ENCODE results near the gene PLEKHA4. TPM values are rescaled to one million over a fixed set of nuclear protein-coding genes. Genes with fewer than 3 reads are reported as not detected.
"Not testable (repeated sequence)": the region's sequence is repeated elsewhere in the genome, so short reads cannot be mapped to it uniquely, and the experiment has no call there.

The PLEKHA4 gene
- total RNA-seq, 2 experiments from 2014 or later, result 8.1 to 8.4 TPM

GRCh38 chr19:48906324-48906723 is 37.9 kb upstream of the PLEKHA4 start:
- H3K36me3 ChIP-seq (ENCODE audit: insufficient read depth, low read length), result peaks cover 77% of the 10 kb centered on the region
- no TSS peak for BruUV-seq (replicated peaks)
- no peak for TF ChIP-seq CTCF (conservative IDR thresholded peaks at IDR 0.05; ENCODE audit: low read length)
- H2AFZ ChIP-seq (ENCODE audit: low read length), result no peak overlapping the region
- no peaks in the 10 kb centered on the region for H3K9me3 ChIP-seq (ENCODE audit: low read length)
- no peaks in the 10 kb centered on the region for H4K20me1 ChIP-seq (ENCODE audit: insufficient read depth, low read length)
- ChIA-PET CTCF (ENCODE audit: unreplicated experiment) (no interaction called here), POLR2A (no interaction called here)
- H3K27ac ChIP-seq (ENCODE audit: low read depth, low read length, poor library complexity, severe bottlenecking), result no peak overlapping the region
- intact Hi-C loops (cut with micrococcal nuclease; ENCODE audit: unreplicated experiment), result no loop called here
- H3K9me2 ChIP-seq (ENCODE audit: insufficient read depth, low read length), result no peaks in the 10 kb centered on the region
- no peak overlapping the region for H3K4me2 ChIP-seq (ENCODE audit: low read length)
- H3K4me1 ChIP-seq (ENCODE audit: insufficient read depth, low read length, poor library complexity, severe bottlenecking), result peaks cover 8% of the 10 kb centered on the region
- H3K4me3 ChIP-seq (ENCODE audit: low read depth, low read length, poor library complexity, severe bottlenecking), result no peak overlapping the region
- no peaks in the 10 kb centered on the region for H3K79me2 ChIP-seq (ENCODE audit: insufficient read depth, low read depth, low read length)
- no peak for DNase-seq (ENCODE audit: low spot score)

GRCh38 chr19:48905664-48906063 is 37.2 kb upstream of the PLEKHA4 start:
- intact Hi-C loops (cut with micrococcal nuclease; ENCODE audit: unreplicated experiment), result no loop called here
- no peaks in the 10 kb centered on the region for H4K20me1 ChIP-seq (ENCODE audit: insufficient read depth, low read length)
- ChIA-PET CTCF (ENCODE audit: unreplicated experiment) (no interaction called here), POLR2A (interaction anchor here (0.6 kb wide), 2 partner anchors 40 to 49 kb away, joined by 3 to 5 read pairs; partner anchors contain the start of gene BAX)
- peaks cover 12% of the 10 kb centered on the region for H3K4me1 ChIP-seq (ENCODE audit: insufficient read depth, low read length, poor library complexity, severe bottlenecking)
- H3K9me2 ChIP-seq (ENCODE audit: insufficient read depth, low read length), result no peaks in the 10 kb centered on the region
- H3K79me2 ChIP-seq (ENCODE audit: insufficient read depth, low read depth, low read length), result peaks cover under 1% of the 10 kb centered on the region; the same call in 1 of the 2 replicates
- no peak for DNase-seq (ENCODE audit: low spot score)
- peaks cover 70% of the 10 kb centered on the region for H3K36me3 ChIP-seq (ENCODE audit: insufficient read depth, low read length)
- H3K9me3 ChIP-seq (ENCODE audit: low read length), result no peaks in the 10 kb centered on the region
- no TSS peak for BruUV-seq (replicated peaks)
- no peak overlapping the region for H3K4me3 ChIP-seq (ENCODE audit: low read depth, low read length, poor library complexity, severe bottlenecking)
- H3K4me2 ChIP-seq (ENCODE audit: low read length), result no peak overlapping the region
- no peak overlapping the region for H3K27ac ChIP-seq (ENCODE audit: low read depth, low read length, poor library complexity, severe bottlenecking)
- TF ChIP-seq EZH2phosphoT487 (IDR thresholded peaks at IDR 0.05; ENCODE audit: borderline replicate concordance, low read depth, low read length) (no peak), CTCF (conservative IDR thresholded peaks at IDR 0.05; ENCODE audit: low read length) (no peak)
- H2AFZ ChIP-seq (ENCODE audit: low read length), result no peak overlapping the region

- POLR2A ChIA-PET; DNase-seq (ENCODE audit: low spot score); H2AFZ ChIP-seq (ENCODE audit: low read length); H3K9me3 ChIP-seq (ENCODE audit: low read length); BruUV-seq (replicated peaks); H3K4me2 ChIP-seq (ENCODE audit: low read length); H3K4me3 ChIP-seq (ENCODE audit: low read depth, low read length, poor library complexity, severe bottlenecking); CTCF ChIA-PET (ENCODE audit: unreplicated experiment); intact Hi-C loops (cut with micrococcal nuclease; ENCODE audit: unreplicated experiment); H3K79me2 ChIP-seq (ENCODE audit: insufficient read depth, low read depth, low read length); H3K9me2 ChIP-seq (ENCODE audit: insufficient read depth, low read length); H3K27ac ChIP-seq (ENCODE audit: low read depth, low read length, poor library complexity, severe bottlenecking); H4K20me1 ChIP-seq (ENCODE audit: insufficient read depth, low read length): not testable (repeated sequence)
- Histone ChIP-seq H3K4me1 (ENCODE audit: insufficient read depth, low read length, poor library complexity, severe bottlenecking) (peaks cover 12% of the 10 kb centered on the region), H3K36me3 (ENCODE audit: insufficient read depth, low read length) (peaks cover 52% of the 10 kb centered on the region)
Observed at GRCh38 chr19:48903788-48904187, 35.4 kb upstream of the PLEKHA4 start.

GRCh38 chr19:48902291-48902690 is 33.9 kb upstream of the PLEKHA4 start:
- H3K4me3 ChIP-seq (ENCODE audit: low read depth, low read length, poor library complexity, severe bottlenecking); intact Hi-C loops (cut with micrococcal nuclease; ENCODE audit: unreplicated experiment); H3K27ac ChIP-seq (ENCODE audit: low read depth, low read length, poor library complexity, severe bottlenecking); DNase-seq (ENCODE audit: low spot score); H2AFZ ChIP-seq (ENCODE audit: low read length); H3K4me2 ChIP-seq (ENCODE audit: low read length); H4K20me1 ChIP-seq (ENCODE audit: insufficient read depth, low read length); CTCF ChIA-PET (ENCODE audit: unreplicated experiment); H3K79me2 ChIP-seq (ENCODE audit: insufficient read depth, low read depth, low read length); H3K9me3 ChIP-seq (ENCODE audit: low read length); H3K9me2 ChIP-seq (ENCODE audit: insufficient read depth, low read length); BruUV-seq (replicated peaks): not testable (repeated sequence)
- POLR2A ChIA-PET, result interaction anchor here (0.7 kb wide), 1 partner anchor 49 kb away, joined by 4 read pairs; no protein-coding TSS in a partner anchor
- Histone ChIP-seq H3K4me1 (ENCODE audit: insufficient read depth, low read length, poor library complexity, severe bottlenecking) (peaks cover 12% of the 10 kb centered on the region), H3K36me3 (ENCODE audit: insufficient read depth, low read length) (peaks cover 38% of the 10 kb centered on the region)

Measured in OCI-LY7 (cell line).